Tibial nerve (tissue), 4 donors: ENCODE measurements around the gene GSC2.

Experiments
- CTCF ChIP-seq, 5 experiments: fragments of 200-600 bp in 3 of 5; fragments of 450-650 bp in 2 of 5; sonication (generic) in 3 of 5; IDR thresholded peaks; one replicate each; pipeline ENCODE4 v1.5.1; 2016 to 2019; ENCODE audit warnings: antibody characterized with exemption in 5 of 5, mild to moderate bottlenecking in 3 of 5, moderate library complexity in 2 of 5
- EP300 ChIP-seq, 2 donors: sonication (generic); formaldehyde crosslinking; IDR thresholded peaks; one replicate each; pipeline ENCODE4 v1.6.1; 2017; ENCODE audit warnings: antibody characterized with exemption in 2 of 2, mild to moderate bottlenecking in 1 of 2
- POLR2A ChIP-seq, 2 donors: fragments of 450-650 bp; IDR thresholded peaks; one replicate each; pipeline ENCODE4 v1.6.1; 2017; ENCODE audit warnings: antibody characterized with exemption in 2 of 2, mild to moderate bottlenecking in 2 of 2, moderate library complexity in 2 of 2

DNA sequence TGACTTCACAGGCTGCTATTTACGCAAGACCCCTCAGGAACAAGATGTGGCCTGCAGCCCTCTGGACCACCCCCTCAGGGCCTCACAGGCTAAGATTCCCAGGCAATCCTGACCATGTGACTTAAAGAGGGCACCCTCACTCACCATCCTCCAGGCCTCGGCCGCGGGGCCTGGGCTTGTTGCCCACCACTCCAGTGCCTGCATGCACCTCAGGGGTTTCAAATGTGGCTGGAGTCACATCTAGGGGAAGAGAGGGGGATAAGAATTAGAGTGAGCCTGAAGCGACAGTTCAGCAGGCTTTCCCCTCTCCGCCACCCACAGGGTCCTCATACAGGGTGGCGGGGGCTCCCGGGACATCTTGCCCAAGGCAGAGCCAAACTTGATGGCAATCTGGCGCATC, 7.7 kb downstream of the GSC2 start:
- TF ChIP-seq POLR2A (IDR thresholded peaks at IDR 0.05) = no peak
- TF ChIP-seq EP300 (IDR thresholded peaks at IDR 0.05) = no peak
- no peak for TF ChIP-seq CTCF (IDR thresholded peaks at IDR 0.05)
